ENCODE results near the gene MPL. TPM values are rescaled to one million over a fixed set of nuclear protein-coding genes. Genes with fewer than 3 reads are reported as not detected.

MPL gene
- total and polyA plus RNA-seq, 2 of the 13 experiments (the other 11 are each of a cell fraction or from before 2014, with no cell fraction given): not detected

DNA sequence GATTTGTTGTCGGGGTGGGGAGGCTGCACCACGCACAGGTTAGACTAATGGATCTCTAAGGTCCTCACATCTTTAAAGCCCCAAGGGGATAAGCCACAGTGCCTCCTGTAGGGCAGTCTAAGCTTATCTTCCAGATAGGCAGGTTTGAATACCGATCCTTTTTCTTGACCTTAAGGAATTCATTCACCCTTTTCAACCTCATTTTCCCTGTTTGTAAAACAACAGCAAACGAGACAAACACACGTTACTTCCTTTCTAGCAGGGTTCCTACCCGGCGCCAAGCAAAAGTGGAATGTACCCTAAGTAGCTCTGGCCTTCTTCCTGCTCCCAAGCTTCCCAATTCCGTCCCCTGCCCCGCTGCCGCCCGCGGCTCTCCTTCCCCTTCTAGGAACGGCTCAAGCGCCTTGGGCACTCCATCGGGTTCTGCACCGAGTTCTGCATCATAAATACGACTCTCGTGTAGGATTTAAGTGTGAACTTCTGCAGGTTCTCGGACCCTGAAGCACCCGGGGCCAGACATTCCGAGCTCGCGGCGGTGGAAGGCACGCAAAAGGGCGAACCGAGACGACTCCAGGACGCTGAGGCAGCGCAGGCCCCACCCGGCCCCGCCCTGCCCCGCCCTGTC lies 20.6 kb downstream of the MPL start (continued):
- TF ChIP-seq, protein P1, sequence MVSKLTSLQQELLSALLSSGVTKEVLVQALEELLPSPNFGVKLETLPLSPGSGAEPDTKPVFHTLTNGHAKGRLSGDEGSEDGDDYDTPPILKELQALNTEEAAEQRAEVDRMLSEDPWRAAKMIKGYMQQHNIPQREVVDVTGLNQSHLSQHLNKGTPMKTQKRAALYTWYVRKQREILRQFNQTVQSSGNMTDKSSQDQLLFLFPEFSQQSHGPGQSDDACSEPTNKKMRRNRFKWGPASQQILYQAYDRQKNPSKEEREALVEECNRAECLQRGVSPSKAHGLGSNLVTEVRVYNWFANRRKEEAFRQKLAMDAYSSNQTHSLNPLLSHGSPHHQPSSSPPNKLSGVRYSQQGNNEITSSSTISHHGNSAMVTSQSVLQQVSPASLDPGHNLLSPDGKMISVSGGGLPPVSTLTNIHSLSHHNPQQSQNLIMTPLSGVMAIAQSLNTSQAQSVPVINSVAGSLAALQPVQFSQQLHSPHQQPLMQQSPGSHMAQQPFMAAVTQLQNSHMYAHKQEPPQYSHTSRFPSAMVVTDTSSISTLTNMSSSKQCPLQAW (CRISPR knock-in tag; IDR thresholded peaks at IDR 0.05): 0 out of 2 replicates have a peak, but pooled peaks have one; percentile 5
- TF ChIP-seq, protein P2, sequence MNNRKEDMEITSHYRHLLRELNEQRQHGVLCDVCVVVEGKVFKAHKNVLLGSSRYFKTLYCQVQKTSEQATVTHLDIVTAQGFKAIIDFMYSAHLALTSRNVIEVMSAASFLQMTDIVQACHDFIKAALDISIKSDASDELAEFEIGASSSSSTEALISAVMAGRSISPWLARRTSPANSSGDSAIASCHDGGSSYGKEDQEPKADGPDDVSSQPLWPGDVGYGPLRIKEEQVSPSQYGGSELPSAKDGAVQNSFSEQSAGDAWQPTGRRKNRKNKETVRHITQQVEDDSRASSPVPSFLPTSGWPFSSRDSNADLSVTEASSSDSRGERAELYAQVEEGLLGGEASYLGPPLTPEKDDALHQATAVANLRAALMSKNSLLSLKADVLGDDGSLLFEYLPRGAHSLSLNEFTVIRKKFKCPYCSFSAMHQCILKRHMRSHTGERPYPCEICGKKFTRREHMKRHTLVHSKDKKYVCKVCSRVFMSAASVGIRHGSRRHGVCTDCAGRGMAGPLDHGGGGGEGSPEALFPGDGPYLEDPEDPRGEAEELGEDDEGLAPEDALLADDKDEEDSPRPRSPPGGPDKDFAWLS (CRISPR knock-in tag; IDR thresholded peaks at IDR 0.05; ENCODE audit: borderline replicate concordance): no peak
- TF ChIP-seq, protein P3, sequence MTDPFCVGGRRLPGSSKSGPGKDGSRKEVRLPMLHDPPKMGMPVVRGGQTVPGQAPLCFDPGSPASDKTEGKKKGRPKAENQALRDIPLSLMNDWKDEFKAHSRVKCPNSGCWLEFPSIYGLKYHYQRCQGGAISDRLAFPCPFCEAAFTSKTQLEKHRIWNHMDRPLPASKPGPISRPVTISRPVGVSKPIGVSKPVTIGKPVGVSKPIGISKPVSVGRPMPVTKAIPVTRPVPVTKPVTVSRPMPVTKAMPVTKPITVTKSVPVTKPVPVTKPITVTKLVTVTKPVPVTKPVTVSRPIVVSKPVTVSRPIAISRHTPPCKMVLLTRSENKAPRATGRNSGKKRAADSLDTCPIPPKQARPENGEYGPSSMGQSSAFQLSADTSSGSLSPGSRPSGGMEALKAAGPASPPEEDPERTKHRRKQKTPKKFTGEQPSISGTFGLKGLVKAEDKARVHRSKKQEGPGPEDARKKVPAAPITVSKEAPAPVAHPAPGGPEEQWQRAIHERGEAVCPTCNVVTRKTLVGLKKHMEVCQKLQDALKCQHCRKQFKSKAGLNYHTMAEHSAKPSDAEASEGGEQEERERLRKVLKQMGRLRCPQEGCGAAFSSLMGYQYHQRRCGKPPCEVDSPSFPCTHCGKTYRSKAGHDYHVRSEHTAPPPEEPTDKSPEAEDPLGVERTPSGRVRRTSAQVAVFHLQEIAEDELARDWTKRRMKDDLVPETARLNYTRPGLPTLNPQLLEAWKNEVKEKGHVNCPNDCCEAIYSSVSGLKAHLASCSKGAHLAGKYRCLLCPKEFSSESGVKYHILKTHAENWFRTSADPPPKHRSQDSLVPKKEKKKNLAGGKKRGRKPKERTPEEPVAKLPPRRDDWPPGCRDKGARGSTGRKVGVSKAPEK (CRISPR knock-in tag; IDR thresholded peaks at IDR 0.05; ENCODE audit: borderline replicate concordance): no peak
- TF ChIP-seq HNRNPL (IDR thresholded peaks at IDR 0.05; ENCODE audit: low read depth, low read length) (no peak), KAT2B (IDR thresholded peaks at IDR 0.05; ENCODE audit: borderline replicate concordance, low read depth, low read length) (no peak), ZSCAN25 (CRISPR knock-in tag; IDR thresholded peaks at IDR 0.05) (no peak), ZNF577 (CRISPR knock-in tag; IDR thresholded peaks at IDR 0.05; ENCODE audit: borderline replicate concordance, low read depth) (no peak), HOXA5 (CRISPR knock-in tag; IDR thresholded peaks at IDR 0.05) (peak; percentile 25; the same call in 1 of the 2 replicates), MAFF (IDR thresholded peaks at IDR 0.05; ENCODE audit: low read depth, low read length) (no peak), ZNF839 (CRISPR knock-in tag; IDR thresholded peaks at IDR 0.05; ENCODE audit: borderline replicate concordance) (0 out of 2 replicates have a peak, but pooled peaks have one; percentile 3)
- TF ChIP-seq, protein P4, sequence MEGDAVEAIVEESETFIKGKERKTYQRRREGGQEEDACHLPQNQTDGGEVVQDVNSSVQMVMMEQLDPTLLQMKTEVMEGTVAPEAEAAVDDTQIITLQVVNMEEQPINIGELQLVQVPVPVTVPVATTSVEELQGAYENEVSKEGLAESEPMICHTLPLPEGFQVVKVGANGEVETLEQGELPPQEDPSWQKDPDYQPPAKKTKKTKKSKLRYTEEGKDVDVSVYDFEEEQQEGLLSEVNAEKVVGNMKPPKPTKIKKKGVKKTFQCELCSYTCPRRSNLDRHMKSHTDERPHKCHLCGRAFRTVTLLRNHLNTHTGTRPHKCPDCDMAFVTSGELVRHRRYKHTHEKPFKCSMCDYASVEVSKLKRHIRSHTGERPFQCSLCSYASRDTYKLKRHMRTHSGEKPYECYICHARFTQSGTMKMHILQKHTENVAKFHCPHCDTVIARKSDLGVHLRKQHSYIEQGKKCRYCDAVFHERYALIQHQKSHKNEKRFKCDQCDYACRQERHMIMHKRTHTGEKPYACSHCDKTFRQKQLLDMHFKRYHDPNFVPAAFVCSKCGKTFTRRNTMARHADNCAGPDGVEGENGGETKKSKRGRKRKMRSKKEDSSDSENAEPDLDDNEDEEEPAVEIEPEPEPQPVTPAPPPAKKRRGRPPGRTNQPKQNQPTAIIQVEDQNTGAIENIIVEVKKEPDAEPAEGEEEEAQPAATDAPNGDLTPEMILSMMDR (CRISPR knock-in tag; IDR thresholded peaks at IDR 0.05): peak; percentile 63
- TF ChIP-seq, protein P5, sequence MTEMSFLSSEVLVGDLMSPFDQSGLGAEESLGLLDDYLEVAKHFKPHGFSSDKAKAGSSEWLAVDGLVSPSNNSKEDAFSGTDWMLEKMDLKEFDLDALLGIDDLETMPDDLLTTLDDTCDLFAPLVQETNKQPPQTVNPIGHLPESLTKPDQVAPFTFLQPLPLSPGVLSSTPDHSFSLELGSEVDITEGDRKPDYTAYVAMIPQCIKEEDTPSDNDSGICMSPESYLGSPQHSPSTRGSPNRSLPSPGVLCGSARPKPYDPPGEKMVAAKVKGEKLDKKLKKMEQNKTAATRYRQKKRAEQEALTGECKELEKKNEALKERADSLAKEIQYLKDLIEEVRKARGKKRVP (CRISPR knock-in tag; IDR thresholded peaks at IDR 0.05): no peak
- TF ChIP-seq, protein P6, sequence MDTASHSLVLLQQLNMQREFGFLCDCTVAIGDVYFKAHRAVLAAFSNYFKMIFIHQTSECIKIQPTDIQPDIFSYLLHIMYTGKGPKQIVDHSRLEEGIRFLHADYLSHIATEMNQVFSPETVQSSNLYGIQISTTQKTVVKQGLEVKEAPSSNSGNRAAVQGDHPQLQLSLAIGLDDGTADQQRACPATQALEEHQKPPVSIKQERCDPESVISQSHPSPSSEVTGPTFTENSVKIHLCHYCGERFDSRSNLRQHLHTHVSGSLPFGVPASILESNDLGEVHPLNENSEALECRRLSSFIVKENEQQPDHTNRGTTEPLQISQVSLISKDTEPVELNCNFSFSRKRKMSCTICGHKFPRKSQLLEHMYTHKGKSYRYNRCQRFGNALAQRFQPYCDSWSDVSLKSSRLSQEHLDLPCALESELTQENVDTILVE (CRISPR knock-in tag; IDR thresholded peaks at IDR 0.05): 0 out of 2 replicates have a peak, but pooled peaks have one; percentile 6
- TF ChIP-seq, protein P7, sequence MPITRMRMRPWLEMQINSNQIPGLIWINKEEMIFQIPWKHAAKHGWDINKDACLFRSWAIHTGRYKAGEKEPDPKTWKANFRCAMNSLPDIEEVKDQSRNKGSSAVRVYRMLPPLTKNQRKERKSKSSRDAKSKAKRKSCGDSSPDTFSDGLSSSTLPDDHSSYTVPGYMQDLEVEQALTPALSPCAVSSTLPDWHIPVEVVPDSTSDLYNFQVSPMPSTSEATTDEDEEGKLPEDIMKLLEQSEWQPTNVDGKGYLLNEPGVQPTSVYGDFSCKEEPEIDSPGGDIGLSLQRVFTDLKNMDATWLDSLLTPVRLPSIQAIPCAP (CRISPR knock-in tag; IDR thresholded peaks at IDR 0.05; ENCODE audit: low read depth): no peak
- TF ChIP-seq, protein P8, sequence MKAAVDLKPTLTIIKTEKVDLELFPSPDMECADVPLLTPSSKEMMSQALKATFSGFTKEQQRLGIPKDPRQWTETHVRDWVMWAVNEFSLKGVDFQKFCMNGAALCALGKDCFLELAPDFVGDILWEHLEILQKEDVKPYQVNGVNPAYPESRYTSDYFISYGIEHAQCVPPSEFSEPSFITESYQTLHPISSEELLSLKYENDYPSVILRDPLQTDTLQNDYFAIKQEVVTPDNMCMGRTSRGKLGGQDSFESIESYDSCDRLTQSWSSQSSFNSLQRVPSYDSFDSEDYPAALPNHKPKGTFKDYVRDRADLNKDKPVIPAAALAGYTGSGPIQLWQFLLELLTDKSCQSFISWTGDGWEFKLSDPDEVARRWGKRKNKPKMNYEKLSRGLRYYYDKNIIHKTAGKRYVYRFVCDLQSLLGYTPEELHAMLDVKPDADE (CRISPR knock-in tag; IDR thresholded peaks at IDR 0.05): 0 out of 2 replicates have a peak, but pooled peaks have one; percentile 15

Data from HepG2 (cell line).